A673 (cell line): ENCODE results near the gene SH3PXD2B. TPM values are rescaled to one million over a fixed set of nuclear protein-coding genes. Genes with fewer than 3 reads are reported as not detected.

Source experiments
- BruUV-seq: library from RNA; stranded (reverse); fragments of 400-500 nt; replicated peaks from 2 replicates; lab custom pipeline; 2021; lab: Mats Ljungman, UMichigan
- CTCF ChIA-PET: fragments of 300-600 bp; sonication (Branson Sonifier 250); formaldehyde crosslinking; loops from one replicate; lab custom pipeline; 2022; ENCODE audit warnings: antibody characterized with exemption; lab: Charles Lee
- POLR2A ChIA-PET: fragments of 300-600 bp; sonication (Branson Sonifier 250); formaldehyde crosslinking; loops from one replicate; lab custom pipeline; 2022; ENCODE audit warnings: antibody characterized with exemption; ENCODE audit not compliant: low non-redundant PET; lab: Charles Lee
- DNase-seq: peaks from one replicate; pipeline ENCODE4 v3.0.0-alpha.2; 2015; ENCODE audit warnings: low spot score
- H3K27ac ChIP-seq: fragments of 200-600 bp; sonication (generic); 2 replicates; pipeline ENCODE4 v1.5.1; 2016; ENCODE audit warnings: mixed run types, low read depth, mild to moderate bottlenecking, mixed read lengths, antibody characterized with exemption, low read length; ENCODE audit not compliant: poor library complexity, severe bottlenecking
- H3K27me3 ChIP-seq: fragments of 200-600 bp; sonication (generic); replicated peaks from 2 replicates; pipeline ENCODE4 v1.6.1; 2017; ENCODE audit warnings: mixed run types, low read depth, mild to moderate bottlenecking, mixed read lengths, antibody characterized with exemption, low read length; ENCODE audit not compliant: insufficient read depth, poor library complexity
- H3K36me3 ChIP-seq: fragments of 200-600 bp; sonication (generic); 2 replicates; pipeline ENCODE4 v1.6.1; 2016; ENCODE audit warnings: mixed run types, mild to moderate bottlenecking, mixed read lengths, antibody characterized with exemption, low read length; ENCODE audit not compliant: insufficient read depth, poor library complexity, severe bottlenecking
- H3K4me1 ChIP-seq: fragments of 200-600 bp; sonication (generic); 2 replicates; pipeline ENCODE4 v1.6.1; 2017; ENCODE audit warnings: mixed run types, mild to moderate bottlenecking, mixed read lengths, antibody characterized with exemption, low read length; ENCODE audit not compliant: insufficient read depth, poor library complexity, severe bottlenecking
- H3K4me3 ChIP-seq: fragments of 200-600 bp; sonication (generic); 2 replicates; pipeline ENCODE4 v1.5.1; 2016; ENCODE audit warnings: low read depth, mixed run types, mild to moderate bottlenecking, mixed read lengths, low read length; ENCODE audit not compliant: poor library complexity, severe bottlenecking
- H3K9me3 ChIP-seq: fragments of 200-600 bp; sonication (generic); 2 replicates; pipeline ENCODE4 v1.6.1; 2016; ENCODE audit warnings: mixed run types, low read depth, mild to moderate bottlenecking, mixed read lengths, antibody characterized with exemption, low read length; ENCODE audit not compliant: poor library complexity, severe bottlenecking
- CTCF ChIP-seq: fragments of 300-800, 200-600 bp; sonication (generic); conservative IDR thresholded peaks from 2 replicates; pipeline ENCODE4 v1.5.1; 2017; ENCODE audit warnings: low read depth, mild to moderate bottlenecking, antibody characterized with exemption, low read length, moderate library complexity, mixed read lengths
- EZH2 ChIP-seq: fragments of 200-600 bp; sonication (generic); IDR thresholded peaks from 2 replicates; pipeline ENCODE4 v1.6.1; 2017; ENCODE audit warnings: borderline replicate concordance, low read depth, mild to moderate bottlenecking, mixed read lengths, antibody characterized with exemption, low read length; ENCODE audit not compliant: poor library complexity, severe bottlenecking
- intact Hi-C: fragments of 100-400 bp; cut with micrococcal nuclease; formaldehyde crosslinking; loops from one replicate; pipeline ENCODE4 v1.10.0; 2022; ENCODE audit not compliant: unreplicated experiment
- total RNA-seq: library from RNA; stranded (reverse); gene quantifications from 2 replicates; pipeline ENCODE4 v1.2.3, GENCODE V29; 2021

The SH3PXD2B gene
- total RNA-seq, 1 experiment from 2014 or later = 28.1 TPM

DNA sequence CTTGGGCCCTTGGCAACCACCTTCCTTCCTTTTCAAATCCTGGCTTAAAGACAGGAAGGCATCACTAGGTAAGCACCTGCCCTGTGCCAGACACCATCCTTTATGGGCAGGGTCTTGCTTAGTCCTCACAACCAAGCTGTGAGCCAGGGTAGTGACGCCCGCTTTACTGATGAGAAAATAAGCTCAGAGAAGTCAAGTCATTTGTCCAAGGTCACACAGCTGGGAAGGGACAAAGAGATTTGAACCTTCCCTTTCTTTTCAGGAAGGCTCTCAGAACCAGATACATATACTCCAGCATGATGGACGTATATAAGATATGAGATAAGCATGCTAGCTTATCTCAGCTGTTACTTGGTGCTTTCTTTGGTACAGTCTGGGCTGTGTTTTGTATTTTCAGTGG lies 76.9 kb downstream of the SH3PXD2B start:
- no peaks in the 10 kb centered on the region for H3K27me3 ChIP-seq
- no peak for DNase-seq
- H3K4me3 ChIP-seq = no peak overlapping the region
- H3K4me1 ChIP-seq = no peaks in the 10 kb centered on the region
- POLR2A ChIA-PET = no interaction called here
- TF ChIP-seq CTCF (no peak), EZH2 (no peak)
- no peak overlapping the region for H3K27ac ChIP-seq
- no TSS peak for BruUV-seq
- CTCF ChIA-PET = no interaction called here
- intact Hi-C loops = no loop called here
- no peaks in the 10 kb centered on the region for H3K36me3 ChIP-seq
- no peaks in the 10 kb centered on the region for H3K9me3 ChIP-seq

GRCh38 chr5:172374783-172375182 lies 79.5 kb downstream of the SH3PXD2B start:
- no peak overlapping the region for H3K4me3 ChIP-seq
- intact Hi-C loops = no loop called here
- H3K27ac ChIP-seq = no peak overlapping the region
- no peak for DNase-seq
- no peaks in the 10 kb centered on the region for H3K4me1 ChIP-seq
- ChIA-PET CTCF (no interaction called here), POLR2A (no interaction called here)
- no peaks in the 10 kb centered on the region for H3K36me3 ChIP-seq
- H3K9me3 ChIP-seq = no peaks in the 10 kb centered on the region
- TF ChIP-seq CTCF = no peak
- no peak for TF ChIP-seq EZH2
- no peaks in the 10 kb centered on the region for H3K27me3 ChIP-seq
- no TSS peak for BruUV-seq

DNA sequence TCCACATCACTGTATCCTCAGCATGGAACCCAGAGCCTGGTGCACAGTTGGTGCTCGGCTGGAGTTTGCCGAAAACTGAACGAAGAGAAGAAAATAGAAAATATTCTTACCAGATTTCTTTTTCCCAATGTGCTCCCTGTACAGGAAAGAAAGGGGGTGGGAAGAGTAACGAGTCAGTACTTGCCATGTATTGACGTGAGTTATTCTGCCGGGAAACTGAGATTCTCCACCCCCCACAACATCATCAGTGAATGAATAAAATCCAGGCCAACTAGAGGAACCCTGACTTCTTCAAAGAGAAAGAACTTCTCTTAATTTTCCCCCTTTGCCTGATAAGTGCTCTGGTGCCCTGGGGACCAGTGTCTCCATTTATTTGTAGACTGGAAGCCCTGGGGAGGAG lies 80.6 kb downstream of the SH3PXD2B start:
- no peak for DNase-seq
- POLR2A ChIA-PET = no interaction called here
- CTCF ChIA-PET = no interaction called here
- H3K27me3 ChIP-seq = no peaks in the 10 kb centered on the region
- intact Hi-C loops = no loop called here
- H3K9me3 ChIP-seq = no peaks in the 10 kb centered on the region
- H3K36me3 ChIP-seq = no peaks in the 10 kb centered on the region
- no peak overlapping the region for H3K27ac ChIP-seq
- H3K4me1 ChIP-seq = no peaks in the 10 kb centered on the region
- no TSS peak for BruUV-seq
- no peak overlapping the region for H3K4me3 ChIP-seq
- TF ChIP-seq CTCF (no peak), EZH2 (no peak)
